Glomerular visceral epithelial cell (primary cell): ENCODE data around the gene MAN2A1.
"Not testable (repeated sequence)": the region's sequence is repeated elsewhere in the genome, so short reads cannot be mapped to it uniquely, and the experiment has no call there.

Experiments used
- DNase-seq: peaks from one replicate; pipeline ENCODE4 v3.0.0-alpha.2; 2016; ENCODE audit errors: extremely low spot score

MAN2A1 gene

DNA sequence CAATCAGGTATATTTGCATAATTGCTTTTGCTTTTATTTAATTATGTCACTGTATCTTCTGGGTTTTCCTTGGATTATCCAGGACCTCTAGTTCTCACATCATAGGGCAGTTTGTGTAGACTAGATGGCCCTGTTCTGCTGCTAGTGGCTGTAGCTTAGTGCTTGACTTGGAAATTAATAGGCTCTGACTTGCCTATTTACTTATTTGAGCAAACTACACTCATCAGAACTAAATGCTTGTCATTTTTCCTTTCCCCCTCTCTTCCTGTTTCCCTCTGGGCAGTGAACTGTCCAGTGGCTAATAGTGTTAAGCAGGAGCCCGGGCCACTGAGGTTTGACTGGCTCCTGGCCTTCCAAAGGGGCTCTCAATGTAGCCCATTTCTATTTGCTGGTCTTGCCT is 135.7 kb downstream of the MAN2A1 start:
- peak; percentile 11 for DNase-seq

DNA sequence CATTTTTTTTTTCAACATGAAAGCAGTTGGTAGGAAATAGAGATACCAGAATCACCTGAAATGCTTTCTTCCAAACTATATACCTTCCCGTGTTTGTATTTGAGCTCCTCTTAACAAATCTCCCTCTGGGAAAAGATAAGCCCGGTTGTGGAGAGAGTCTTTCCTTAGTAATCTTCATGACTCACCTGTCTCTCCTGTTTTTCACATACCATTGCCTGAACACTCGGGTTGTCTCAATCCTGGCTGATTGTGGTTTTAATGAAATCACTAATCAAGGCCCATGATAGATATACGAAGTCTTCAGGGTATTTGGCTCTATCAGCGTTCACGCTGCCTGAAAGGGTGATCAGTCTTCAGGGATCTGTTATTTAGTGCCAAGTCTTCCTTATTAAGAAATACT is 136.7 kb downstream of the MAN2A1 start:
- DNase-seq: peak; percentile 30

DNA sequence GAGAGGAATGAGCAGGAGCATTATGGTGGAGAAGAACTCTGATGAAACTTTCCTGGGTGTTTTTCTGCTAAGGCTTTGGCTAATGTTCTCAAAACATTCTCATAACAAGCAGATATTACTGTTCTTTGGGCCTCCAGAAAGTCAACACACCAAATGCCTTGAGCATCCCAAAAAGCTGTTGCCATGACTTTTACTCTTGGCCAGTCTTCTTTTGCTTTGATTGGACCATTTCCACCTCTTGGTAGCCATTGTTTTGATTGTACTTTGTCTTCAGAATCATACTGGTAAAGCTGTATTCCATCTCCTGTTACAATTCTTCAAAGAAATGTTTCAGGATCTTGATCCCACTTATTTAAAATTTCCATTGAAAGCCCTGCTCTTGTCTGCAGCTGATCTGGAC is 139.6 kb downstream of the MAN2A1 start:
- DNase-seq: no peak

DNA sequence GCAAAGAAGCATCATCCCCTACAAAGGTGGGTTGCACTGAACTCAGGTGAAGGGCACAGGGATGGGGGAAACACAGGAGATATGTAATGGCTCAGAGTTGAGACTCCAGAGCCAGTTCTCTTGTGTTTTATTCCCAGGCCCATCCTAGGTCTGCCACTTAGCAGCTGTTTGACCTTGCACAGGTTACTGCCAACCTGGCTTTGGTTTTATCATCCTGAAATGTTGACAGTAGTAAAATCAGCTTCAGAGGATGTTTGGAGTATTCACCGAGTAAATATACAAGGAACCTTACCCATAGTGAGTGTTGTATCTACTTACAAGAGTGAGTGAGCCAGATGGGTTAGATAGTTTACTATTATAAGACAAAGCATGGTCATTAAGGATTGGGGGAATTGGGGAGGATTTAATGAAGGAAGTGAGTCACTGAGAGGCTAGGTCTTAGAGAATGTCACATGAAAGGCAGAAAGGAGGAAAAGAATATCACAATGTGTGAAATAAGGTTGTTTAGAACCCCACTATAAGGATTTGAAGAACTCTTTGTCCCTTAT is 141.3 kb downstream of the MAN2A1 start:
- no peak for DNase-seq

DNA sequence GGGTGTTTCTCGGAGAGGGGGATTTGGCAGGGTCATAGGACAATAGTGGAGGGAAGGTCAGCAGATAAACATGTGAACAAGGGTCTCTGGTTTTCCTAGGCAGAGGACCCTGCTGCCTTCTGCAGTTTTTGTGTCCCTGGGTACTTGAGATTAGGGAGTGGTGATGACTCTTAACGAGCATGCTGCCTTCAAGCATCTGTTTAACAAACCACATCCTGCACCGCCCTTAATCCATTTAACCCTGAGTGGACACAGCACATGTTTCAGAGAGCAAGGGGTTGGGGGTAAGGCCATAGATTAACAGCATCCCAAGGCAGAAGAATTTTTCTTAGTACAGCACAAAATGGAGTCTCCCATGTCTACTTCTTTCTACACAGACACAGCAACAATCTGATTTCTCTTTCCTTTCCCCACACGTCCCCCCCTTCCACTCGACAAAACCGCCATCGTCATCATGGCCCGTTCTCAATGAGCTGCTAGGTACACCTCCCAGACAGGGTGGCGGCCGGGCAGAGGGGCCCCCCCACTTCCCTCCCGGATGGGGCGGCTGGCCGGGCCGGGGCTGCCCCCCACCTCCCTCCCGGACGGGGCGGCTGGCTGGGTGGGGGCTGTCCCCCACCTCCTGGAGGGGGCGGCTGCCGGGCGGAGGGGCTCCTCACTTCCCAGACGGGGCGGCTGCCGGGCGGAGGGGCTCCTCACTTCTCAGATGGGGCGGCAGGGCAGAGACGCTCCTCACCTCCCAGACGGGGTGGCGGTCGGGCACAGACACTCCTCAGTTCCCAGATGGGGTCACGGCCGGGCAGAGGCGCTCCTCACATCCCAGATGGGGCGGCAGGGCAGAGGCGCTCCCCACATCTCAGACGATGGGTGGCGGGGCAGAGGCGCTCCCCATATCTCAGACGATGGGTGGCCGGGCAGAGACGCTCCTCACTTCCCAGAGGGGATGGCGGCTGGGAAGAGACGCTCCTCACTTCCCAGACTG is 142.8 kb downstream of the MAN2A1 start:
- DNase-seq: not testable (repeated sequence)

DNA sequence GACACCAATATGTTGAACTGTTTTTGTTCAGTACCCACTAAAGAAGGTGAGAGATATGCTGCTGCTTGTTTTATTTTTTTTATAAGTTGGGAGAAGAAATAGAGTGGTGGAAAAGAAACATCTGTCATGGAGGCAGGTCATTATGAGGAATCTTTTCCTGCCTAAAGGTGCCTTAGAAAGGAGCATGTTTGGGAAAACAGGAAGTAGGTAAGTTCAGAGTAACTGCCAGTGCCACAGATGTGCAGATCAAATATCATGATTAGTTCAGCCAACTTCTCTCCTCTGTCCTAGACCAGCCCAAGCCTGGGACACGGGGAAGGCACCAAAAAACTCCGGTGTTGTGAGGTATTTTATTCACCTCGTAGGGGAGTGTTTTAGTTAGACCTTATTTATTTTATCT is 144.2 kb downstream of the MAN2A1 start:
- DNase-seq: no peak

DNA sequence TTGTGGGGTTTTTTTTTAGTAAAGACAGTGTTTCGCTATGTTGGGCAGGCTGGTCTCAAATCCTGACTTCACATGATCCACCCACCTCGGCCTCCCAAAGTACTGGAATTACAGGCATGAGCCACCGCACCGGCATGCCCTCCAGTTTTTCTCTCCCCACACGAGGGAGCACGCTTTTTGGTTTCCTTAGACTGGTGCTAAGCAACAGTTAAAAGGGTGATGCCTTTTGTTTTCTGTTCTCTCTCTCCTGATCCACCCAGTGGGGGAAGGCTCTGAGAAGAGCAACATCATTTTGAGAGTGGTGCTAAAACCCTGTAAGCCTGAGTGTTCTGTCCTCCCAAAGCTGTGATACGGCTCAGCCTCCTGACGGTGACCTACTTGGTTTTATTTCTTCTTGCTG is 146.6 kb downstream of the MAN2A1 start:
- DNase-seq: no peak

DNA sequence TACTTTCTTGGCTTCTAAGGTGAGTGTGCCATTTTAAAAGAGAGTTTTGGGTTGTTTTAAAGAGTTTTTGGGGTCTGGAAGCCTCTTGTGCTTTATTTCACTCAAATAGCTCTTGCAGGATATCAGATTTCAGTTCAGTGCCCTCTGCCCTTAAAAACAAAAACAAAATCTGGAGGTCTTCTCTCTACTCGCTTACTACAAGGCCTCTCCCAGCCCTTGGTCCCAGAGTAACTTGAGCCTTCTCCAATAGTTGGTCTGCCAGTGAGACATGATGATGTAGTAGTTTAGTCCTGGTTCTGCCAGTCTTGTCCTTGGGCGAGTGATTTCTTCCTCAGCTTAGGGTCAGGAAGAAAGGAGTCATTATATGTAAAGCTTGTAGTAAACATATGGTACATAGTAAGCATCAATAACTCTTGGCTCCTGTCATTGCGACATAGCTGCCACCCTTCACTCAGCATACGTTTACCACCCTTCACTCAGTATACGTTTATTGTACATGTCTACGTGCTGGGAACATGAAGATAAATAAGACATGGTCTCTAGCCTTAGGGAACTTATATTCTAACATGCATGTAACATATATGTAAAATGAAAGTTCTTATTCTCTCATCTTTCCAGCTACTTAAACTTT is 147.6 kb downstream of the MAN2A1 start:
- DNase-seq: no peak

DNA sequence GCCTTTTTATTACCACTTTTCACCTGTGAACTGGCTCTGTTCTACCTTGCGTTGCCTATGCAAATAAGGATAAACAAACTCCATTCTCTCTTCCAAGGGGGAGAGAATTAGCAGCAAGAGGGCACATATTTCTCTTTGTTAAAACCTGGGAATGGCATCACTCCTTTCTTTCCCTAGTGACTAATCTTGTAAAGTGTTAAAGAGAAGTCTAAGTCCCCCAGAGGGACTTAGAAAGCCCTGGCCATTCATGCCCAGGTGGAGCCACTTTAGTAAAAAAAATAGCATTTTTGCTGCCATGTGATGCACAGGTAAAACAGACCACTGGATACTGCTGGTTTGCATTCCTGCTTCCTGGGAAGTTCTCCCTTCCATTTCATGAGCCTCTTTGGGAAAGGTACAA is 148.4 kb downstream of the MAN2A1 start:
- no peak for DNase-seq

DNA sequence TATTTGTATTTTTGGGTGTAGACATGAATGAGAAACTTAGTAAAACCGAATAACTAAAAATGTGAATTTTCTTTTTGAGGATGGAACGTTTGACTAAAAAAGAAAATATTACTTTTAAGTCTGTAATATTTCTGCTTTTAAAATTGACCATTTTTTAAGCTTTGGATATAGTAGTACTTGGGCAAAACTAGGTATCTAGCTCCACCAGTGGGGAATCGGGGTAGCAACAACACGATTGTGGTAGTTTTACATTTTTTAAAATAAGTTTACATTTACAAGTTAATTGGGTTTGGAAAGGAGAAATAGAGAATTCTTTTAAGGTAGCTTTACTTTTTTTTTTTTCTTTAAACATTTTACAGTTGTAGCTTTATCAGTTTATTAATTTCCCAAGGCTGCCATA is 154.4 kb downstream of the MAN2A1 start:
- DNase-seq: no peak

DNA sequence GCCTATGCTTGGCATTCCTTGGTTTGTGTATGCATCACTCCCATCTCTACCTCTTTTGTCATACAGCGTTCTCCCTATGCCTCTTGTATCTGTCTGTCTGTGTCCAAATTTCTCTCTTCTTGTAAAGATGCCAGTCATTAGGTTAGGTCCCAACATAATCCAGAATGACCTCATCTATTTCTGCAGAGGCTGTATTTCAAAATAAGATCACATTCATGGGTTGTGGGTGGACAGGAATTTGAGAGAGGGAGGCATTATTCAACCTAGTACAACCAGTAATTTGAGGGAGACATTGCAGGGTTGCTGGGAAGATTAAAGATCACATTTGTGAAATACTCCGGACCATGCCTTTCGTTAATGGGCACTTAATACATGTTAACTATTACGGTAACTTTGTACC is 155.0 kb downstream of the MAN2A1 start:
- peak; percentile 23 for DNase-seq

DNA sequence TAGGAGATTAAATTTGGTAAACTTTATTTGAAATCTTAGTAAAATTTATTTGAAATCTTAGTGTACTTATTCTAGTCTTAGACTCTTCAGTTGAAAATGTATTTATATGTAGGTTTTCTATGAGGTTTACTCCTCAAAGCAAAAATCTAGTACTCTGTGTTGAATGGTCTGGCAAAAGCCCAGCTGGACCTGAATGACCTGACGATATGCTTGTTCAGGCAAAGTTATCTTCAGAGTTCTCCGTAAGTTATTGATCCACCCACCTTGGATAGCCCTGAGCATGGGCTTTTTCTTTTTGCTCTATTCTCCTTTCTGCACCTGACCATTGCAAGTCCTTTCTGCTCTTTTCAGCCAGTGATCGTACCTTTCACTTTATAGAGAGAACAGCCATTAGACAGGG is 158.4 kb downstream of the MAN2A1 start:
- DNase-seq: no peak

DNA sequence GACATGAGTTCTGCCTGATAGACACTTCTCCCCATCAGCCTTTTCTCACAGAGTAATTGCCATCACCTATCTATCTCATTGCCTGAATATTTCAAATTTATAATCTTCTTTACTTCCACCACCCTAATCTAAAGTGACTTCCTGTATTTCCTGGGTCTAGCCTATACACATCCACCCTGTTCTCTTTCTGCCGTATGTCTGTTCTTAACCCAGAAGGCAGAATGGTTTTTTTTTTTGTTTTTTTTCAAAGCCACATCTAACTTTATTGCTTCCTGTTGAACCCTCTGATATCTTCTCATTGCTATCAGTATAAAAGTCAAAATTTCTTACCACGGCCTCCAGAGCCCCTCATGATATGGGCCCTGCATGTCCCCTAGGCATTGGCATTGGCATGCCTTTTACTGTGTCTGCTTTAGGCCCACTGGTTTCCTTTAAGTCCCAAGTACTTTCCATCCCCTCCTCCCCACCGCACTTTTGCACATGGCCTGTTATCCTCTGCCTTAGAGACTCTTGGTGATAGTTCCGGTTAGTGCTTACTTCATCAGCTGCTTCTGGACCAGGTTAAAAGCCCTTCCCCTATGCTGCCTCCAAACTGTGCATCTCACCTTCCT is 159.9 kb downstream of the MAN2A1 start:
- no peak for DNase-seq

DNA sequence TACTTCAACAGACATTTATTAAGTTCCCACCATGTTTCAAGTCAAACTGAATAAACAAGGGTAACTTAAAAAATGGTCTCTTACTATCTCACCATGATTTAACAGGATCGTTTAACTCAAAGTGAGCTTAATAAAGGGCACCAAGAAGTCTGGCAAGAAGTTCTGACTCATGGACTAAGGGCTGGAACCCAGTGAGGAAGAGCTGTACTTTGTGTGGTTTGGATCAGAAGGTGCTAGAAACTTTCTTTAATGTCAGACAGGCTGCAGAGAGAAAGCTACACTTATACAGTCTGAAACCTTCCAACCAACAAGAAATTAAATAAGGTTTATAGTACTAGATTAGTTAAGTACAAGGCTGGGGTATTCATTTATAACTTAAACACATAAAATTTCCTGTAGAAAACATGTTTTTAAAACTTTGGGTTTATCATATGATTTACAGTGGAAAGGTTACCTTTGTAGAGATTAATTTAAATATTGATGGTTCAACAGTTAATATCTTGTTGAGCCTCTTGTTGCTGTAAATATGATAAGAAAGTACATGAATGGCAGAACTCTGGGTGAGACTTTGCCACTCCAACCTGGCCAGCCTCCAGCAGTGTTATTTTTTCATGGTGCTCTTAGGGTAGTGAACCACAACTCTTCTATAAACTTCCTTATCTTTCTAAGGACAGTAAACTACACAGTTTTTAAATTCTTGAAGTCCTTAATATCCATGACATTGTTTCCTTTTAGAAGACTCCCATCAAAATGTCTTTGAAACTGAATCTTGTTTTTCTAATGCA is 162.8 kb downstream of the MAN2A1 start:
- DNase-seq: peak; percentile 34

DNA sequence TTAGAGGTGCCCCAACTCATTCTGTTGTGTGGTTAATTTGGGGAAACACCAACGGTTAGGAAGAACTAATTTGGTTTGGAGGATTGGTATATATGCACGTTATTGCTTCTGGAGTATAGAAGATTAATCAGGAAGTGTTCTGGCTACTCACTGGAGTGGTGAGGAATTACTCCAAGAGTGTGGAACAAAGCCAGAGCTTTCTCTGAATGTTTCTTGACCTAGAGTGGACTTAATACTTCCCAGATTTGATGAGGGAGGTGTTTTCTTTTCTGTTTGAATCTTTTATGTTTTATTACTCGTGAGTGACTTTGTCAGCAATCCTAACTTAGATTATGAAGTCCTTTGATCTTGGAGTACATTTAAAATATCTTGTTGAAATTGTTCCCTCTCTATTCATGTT is 163.7 kb downstream of the MAN2A1 start:
- no peak for DNase-seq

DNA sequence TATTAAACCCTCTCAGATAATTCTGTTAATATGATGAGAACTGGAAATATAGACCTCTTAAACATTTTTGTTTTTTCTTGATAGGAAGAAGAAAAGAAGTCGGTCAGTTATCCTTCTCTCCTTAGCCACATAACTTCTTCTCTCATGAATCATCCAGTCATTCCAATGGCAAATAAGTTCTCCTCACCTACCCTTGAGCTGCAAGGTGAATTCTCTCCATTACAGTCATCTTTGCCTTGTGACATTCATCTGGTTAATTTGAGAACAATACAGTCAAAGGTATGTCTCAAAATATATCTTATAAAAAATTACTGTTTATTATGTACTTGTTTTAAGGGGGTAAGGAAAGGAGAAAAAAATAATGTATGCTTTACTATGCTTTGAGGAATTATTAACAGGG is 165.3 kb downstream of the MAN2A1 start:
- peak; percentile 26 for DNase-seq

DNA sequence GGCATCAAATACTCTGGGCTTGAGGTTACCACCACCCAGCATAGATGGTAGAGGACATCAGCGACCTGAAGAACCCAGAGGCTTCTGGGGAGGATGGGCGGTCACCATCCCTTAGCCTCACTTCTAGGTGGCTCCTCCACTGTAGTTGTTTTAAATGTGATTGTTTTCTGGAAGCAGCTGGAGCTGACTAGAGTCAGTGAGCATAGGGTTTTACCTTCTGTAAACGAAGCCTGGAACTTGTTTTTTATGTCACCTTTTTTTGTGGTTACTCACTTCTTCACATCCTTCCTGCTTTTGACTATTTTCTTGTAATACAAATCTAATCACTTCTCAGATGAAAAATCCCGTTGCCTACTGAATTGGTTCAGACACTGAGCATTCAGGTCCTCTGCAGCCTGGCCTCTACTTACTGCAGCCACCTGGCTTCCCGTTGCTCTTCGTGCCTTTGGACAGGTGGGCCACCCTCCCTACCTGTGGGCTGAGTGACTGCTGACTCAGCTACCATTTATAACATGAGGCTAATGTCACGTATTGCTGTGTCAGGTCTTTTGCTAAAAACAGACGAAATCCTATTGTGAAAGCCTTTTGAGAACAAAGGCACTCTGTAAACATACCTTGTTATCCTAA is 167.8 kb downstream of the MAN2A1 start:
- DNase-seq: no peak

DNA sequence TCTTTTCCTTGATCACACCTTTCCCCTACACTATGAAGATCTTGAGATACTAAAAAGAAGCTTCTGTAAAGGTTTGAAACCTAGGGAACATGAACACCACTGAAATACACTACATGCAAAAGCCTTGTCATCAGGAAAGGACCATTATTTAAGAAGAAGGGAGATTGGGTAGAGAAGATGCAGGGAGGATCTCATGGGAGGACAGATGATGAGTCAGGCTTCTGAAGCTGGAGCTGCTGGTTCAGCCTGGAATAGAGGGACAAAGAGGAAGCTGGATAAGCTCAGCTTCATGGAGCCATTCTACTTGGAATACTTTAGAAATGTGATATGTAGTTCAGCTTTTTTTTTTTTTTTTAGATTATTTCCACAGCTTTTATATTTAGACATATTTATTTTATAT is 169.8 kb downstream of the MAN2A1 start:
- no peak for DNase-seq

DNA sequence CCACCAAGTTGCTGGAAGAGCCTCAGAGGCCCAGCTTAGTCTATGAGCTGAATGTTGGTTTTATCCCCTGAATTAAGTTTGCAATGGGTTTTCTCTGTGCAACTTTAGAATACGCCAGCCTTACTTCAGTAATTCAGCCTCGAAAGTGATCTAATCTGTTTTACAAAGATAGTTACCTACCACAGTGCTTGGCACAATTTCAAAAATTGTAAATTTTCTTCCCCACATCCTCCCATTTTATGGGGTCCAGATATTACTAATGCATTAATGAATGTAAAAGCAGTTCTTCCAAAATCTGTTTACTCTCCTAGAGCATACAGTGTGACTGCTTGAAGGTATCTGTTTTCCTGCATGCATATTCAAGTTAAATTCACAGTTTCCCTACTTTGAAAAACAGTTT is 172.6 kb downstream of the MAN2A1 start:
- DNase-seq: no peak

DNA sequence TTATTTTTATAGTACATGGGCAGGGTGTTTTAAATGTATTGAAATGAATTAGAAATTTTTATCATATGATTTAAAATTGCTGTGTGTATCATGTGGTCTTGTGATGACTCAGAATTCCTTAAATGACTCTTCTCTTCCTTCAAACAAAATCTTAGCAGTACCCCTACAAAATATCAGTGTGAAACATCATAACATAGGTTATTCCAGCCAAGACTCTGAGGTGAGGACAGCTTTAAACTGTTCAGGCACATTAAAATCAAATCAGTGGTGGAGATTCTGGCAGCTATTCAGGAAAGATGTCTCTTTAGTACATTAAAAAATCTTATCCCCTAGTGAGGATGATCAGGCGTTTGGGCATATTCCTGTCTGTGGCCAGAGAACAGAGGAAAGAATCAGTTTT is 174.0 kb downstream of the MAN2A1 start:
- no peak for DNase-seq

DNA sequence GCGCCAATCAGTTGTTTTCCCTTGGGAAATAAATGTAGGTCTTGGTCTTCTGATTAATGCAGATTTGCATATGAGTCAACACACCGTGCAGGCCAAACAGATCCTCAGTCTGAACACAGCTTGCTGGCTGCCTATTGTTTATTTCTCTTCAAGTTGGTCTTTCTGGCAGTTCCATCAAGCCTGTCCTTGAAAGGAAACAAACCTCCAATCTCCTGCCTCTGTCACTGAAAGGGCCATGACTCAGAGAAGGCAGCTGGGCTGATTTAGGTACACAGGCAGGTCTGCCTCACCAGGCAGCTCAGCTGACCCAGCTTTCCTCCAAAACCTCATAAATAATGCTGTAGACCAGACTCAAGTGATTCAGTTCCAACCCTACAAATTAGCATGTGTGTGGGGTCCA is 175.9 kb downstream of the MAN2A1 start:
- peak; percentile 74 for DNase-seq
